GM23338 (cell line): ENCODE measurements around the gene ZNRD2. TPM values are rescaled to one million over a fixed set of nuclear protein-coding genes. Genes with fewer than 3 reads are reported as not detected.

Experiments used
- ATAC-seq: fragments of 200-7000 bp; cut with Tn5 transposase; 3 replicates; pipeline ENCODE4 v1.9.1; 2020
- DNase-seq: peaks from one replicate; pipeline ENCODE4 v3.0.0-alpha.2; 2015; ENCODE audit warnings: low spot score
- H2AFZ ChIP-seq: fragments of 200-600 bp; sonication (generic); 2 replicates; pipeline ENCODE4 v1.8.0; 2016; ENCODE audit warnings: antibody characterized with exemption, mild to moderate bottlenecking, moderate library complexity
- H3F3A ChIP-seq: fragments of 200-600 bp; sonication (generic); replicated peaks from 2 replicates; pipeline ENCODE4 v1.8.0; 2017; ENCODE audit warnings: antibody characterized with exemption, mixed run types, low read depth
- H3K27ac ChIP-seq: fragments of 200-600 bp; sonication (generic); 2 replicates; pipeline ENCODE4 v1.6.1; 2016; ENCODE audit warnings: low read depth
- H3K27me3 ChIP-seq: fragments of 200-600 bp; sonication (generic); 2 replicates; pipeline ENCODE4 v1.8.0; 2016; ENCODE audit warnings: mild to moderate bottlenecking, mixed run types, moderate library complexity; ENCODE audit not compliant: insufficient read depth
- H3K36me3 ChIP-seq: fragments of 200-600 bp; sonication (generic); 2 replicates; pipeline ENCODE4 v1.8.0; 2016; ENCODE audit warnings: mild to moderate bottlenecking; ENCODE audit not compliant: insufficient read depth
- H3K4me1 ChIP-seq: fragments of 200-600 bp; sonication (generic); 2 replicates; pipeline ENCODE4 v1.8.0; 2016; ENCODE audit warnings: mild to moderate bottlenecking, moderate library complexity; ENCODE audit not compliant: insufficient read depth
- H3K4me2 ChIP-seq: fragments of 200-600 bp; sonication (generic); 2 replicates; pipeline ENCODE4 v1.7.1; 2017; ENCODE audit warnings: mixed run types
- H3K4me3 ChIP-seq: fragments of 200-600 bp; sonication (generic); 2 replicates; pipeline ENCODE4 v1.6.1; 2016; ENCODE audit warnings: mixed run types
- H3K79me2 ChIP-seq: fragments of 200-600 bp; sonication (generic); replicated peaks from 2 replicates; pipeline ENCODE4 v1.8.0; 2017; ENCODE audit warnings: mild to moderate bottlenecking; ENCODE audit not compliant: insufficient read depth
- H3K9me2 ChIP-seq: fragments of 200-600 bp; sonication (generic); 2 replicates; pipeline ENCODE4 v1.8.0; 2017; ENCODE audit not compliant: insufficient read depth
- H4K20me1 ChIP-seq: fragments of 200-600 bp; sonication (generic); replicated peaks from 2 replicates; pipeline ENCODE4 v1.8.0; 2017; ENCODE audit warnings: mild to moderate bottlenecking; ENCODE audit not compliant: insufficient read depth
- H3K27ac Mint-ChIP-seq: 2 replicates; pipeline ENCODE4 v1.8.0; 2020; ENCODE audit warnings: inconsistent platforms, mild to moderate bottlenecking, moderate library complexity, mixed read lengths
- H3K27me3 Mint-ChIP-seq: 3 replicates; pipeline ENCODE4 v1.8.0; 2022; ENCODE audit warnings: low read depth, mild to moderate bottlenecking, moderate library complexity, mixed read lengths, inconsistent platforms; ENCODE audit not compliant: insufficient read depth, poor library complexity
- H3K36me3 Mint-ChIP-seq: 3 replicates; pipeline ENCODE4 v1.8.0; 2021; ENCODE audit warnings: low read depth, mild to moderate bottlenecking, inconsistent platforms, moderate library complexity, mixed read lengths
- H3K4me1 Mint-ChIP-seq: 3 replicates; pipeline ENCODE4 v1.8.0; 2020; ENCODE audit warnings: mild to moderate bottlenecking, inconsistent platforms, mixed read lengths
- H3K4me3 Mint-ChIP-seq: 3 replicates; pipeline ENCODE4 v1.8.0; 2021; ENCODE audit warnings: moderate library complexity, mild to moderate bottlenecking, inconsistent platforms, mixed read lengths
- H3K9me3 Mint-ChIP-seq: 3 replicates; pipeline ENCODE4 v1.8.0; 2020; ENCODE audit warnings: moderate library complexity, mild to moderate bottlenecking, inconsistent platforms, mixed read lengths
- CREB1 ChIP-seq: fragments of 250-450 bp; sonication (Bioruptor Pico); IDR thresholded peaks from 2 replicates; pipeline ENCODE4 v1.5.0; 2020; ENCODE audit warnings: low read depth, mild to moderate bottlenecking, moderate library complexity
- CTCF ChIP-seq, 2 experiments: fragments of 200-600 bp in 1 of 2; sonication (generic) in 1 of 2; conservative IDR thresholded peaks; 2 replicates each; pipeline versions ENCODE4 v1.5.1 to v1.6.1; 2016 to 2017; ENCODE audit warnings: antibody characterized with exemption in 2 of 2, low read depth in 2 of 2, mild to moderate bottlenecking in 2 of 2, moderate library complexity in 1 of 2
- EZH2 ChIP-seq: fragments of 200-600 bp; sonication (generic); IDR thresholded peaks from one replicate; pipeline ENCODE4 v1.8.0; 2017; ENCODE audit warnings: antibody characterized with exemption, mild to moderate bottlenecking, low read depth; ENCODE audit not compliant: unreplicated experiment
- JUNB ChIP-seq: IDR thresholded peaks from one replicate; pipeline ENCODE4 v1.6.1; 2016; ENCODE audit warnings: antibody characterized with exemption; ENCODE audit not compliant: unreplicated experiment
- NANOG ChIP-seq: IDR thresholded peaks from 2 replicates; pipeline ENCODE4 v1.6.1; 2016; ENCODE audit warnings: antibody characterized with exemption, borderline replicate concordance
- POLR2AphosphoS5 ChIP-seq: IDR thresholded peaks from 2 replicates; pipeline ENCODE4 v1.6.1; 2016; ENCODE audit warnings: antibody characterized with exemption, low read depth
- STAT1 ChIP-seq: IDR thresholded peaks from one replicate; pipeline ENCODE4 v1.6.1; 2016; ENCODE audit warnings: antibody characterized with exemption; ENCODE audit not compliant: unreplicated experiment
- ZNF114 ChIP-seq: fragments of 250-450 bp; sonication (Bioruptor Pico); IDR thresholded peaks from 2 replicates; pipeline ENCODE4 v1.5.0; 2020; ENCODE audit warnings: mild to moderate bottlenecking, moderate library complexity
- ZNF331 ChIP-seq: fragments of 250-450 bp; sonication (Bioruptor Pico); IDR thresholded peaks from 2 replicates; pipeline ENCODE4 v1.5.0; 2020; ENCODE audit warnings: low read depth, mild to moderate bottlenecking, moderate library complexity
- ZNF462 ChIP-seq: fragments of 250-450 bp; sonication (Bioruptor Pico); IDR thresholded peaks from 2 replicates; pipeline ENCODE4 v1.5.0; 2020; ENCODE audit warnings: mild to moderate bottlenecking, moderate library complexity
- polyA plus RNA-seq: library from polyadenylated mRNA; unstranded; fragments of >200 nt; fragmentation: Nextera tagmentation; extraction: Ambion mirVana; gene quantifications from 2 replicates; pipeline ENCODE4 v1.2.1, GENCODE V29; 2016
- total RNA-seq: library from RNA; depleted of rRNA; stranded (reverse); fragments of >200 nt; shearing (Covaris generic); gene quantifications from 2 replicates; pipeline ENCODE4 v1.2.3, GENCODE V29; 2014
- TF ChIP-seq, protein P1 (sequence below): IDR thresholded peaks from one replicate; pipeline ENCODE4 v1.6.1; 2018; ENCODE audit warnings: antibody characterized with exemption; ENCODE audit not compliant: unreplicated experiment
- TF ChIP-seq, protein P2 (sequence below): IDR thresholded peaks from 2 replicates; pipeline ENCODE4 v1.6.1; 2016; ENCODE audit warnings: antibody characterized with exemption

ZNRD2 gene
- total and polyA plus RNA-seq, 2 experiments from 2014 or later, result 78.6 to 148 TPM

DNA sequence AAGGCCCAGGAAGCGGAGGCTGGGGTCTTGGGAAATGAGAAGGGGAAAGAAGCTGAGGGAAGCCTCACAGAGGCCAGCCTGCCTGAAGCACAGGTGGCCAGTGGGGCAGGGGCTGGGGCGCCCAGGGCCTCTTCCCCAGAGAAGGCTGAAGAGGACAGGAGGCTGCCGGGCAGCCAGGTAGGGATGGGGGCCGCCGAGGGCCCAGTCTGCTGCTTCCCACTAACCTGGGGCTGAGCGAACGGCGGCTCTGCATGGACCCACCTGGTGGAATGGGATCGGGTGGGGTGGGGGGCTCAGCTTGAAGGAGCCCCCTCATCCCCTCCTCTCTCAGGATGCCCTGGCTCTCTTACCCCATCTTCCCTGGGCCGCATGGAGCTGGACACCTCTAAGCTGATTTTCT is 13.3 kb downstream of the ZNRD2 start:
- no peak for TF ChIP-seq CTCF (conservative IDR thresholded peaks at IDR 0.05; ENCODE audit: low read depth in 2 of 2)
- no peak for TF ChIP-seq JUNB
- no peak for TF ChIP-seq ZNF462 (CRISPR knock-in tag)
- no peak for TF ChIP-seq ZNF114 (CRISPR knock-in tag)
- no peak for TF ChIP-seq EZH2
- TF ChIP-seq, protein P1, sequence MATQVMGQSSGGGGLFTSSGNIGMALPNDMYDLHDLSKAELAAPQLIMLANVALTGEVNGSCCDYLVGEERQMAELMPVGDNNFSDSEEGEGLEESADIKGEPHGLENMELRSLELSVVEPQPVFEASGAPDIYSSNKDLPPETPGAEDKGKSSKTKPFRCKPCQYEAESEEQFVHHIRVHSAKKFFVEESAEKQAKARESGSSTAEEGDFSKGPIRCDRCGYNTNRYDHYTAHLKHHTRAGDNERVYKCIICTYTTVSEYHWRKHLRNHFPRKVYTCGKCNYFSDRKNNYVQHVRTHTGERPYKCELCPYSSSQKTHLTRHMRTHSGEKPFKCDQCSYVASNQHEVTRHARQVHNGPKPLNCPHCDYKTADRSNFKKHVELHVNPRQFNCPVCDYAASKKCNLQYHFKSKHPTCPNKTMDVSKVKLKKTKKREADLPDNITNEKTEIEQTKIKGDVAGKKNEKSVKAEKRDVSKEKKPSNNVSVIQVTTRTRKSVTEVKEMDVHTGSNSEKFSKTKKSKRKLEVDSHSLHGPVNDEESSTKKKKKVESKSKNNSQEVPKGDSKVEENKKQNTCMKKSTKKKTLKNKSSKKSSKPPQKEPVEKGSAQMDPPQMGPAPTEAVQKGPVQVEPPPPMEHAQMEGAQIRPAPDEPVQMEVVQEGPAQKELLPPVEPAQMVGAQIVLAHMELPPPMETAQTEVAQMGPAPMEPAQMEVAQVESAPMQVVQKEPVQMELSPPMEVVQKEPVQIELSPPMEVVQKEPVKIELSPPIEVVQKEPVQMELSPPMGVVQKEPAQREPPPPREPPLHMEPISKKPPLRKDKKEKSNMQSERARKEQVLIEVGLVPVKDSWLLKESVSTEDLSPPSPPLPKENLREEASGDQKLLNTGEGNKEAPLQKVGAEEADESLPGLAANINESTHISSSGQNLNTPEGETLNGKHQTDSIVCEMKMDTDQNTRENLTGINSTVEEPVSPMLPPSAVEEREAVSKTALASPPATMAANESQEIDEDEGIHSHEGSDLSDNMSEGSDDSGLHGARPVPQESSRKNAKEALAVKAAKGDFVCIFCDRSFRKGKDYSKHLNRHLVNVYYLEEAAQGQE, result no peak
- TF ChIP-seq CREB1 (CRISPR knock-in tag), result no peak
- TF ChIP-seq POLR2AphosphoS5, result no peak
- TF ChIP-seq STAT1, result no peak
- TF ChIP-seq ZNF331 (CRISPR knock-in tag), result no peak
- no peak for TF ChIP-seq NANOG
- TF ChIP-seq, protein P2, sequence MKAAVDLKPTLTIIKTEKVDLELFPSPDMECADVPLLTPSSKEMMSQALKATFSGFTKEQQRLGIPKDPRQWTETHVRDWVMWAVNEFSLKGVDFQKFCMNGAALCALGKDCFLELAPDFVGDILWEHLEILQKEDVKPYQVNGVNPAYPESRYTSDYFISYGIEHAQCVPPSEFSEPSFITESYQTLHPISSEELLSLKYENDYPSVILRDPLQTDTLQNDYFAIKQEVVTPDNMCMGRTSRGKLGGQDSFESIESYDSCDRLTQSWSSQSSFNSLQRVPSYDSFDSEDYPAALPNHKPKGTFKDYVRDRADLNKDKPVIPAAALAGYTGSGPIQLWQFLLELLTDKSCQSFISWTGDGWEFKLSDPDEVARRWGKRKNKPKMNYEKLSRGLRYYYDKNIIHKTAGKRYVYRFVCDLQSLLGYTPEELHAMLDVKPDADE, result no peak
- Histone ChIP-seq H3K27ac (no peak overlapping the region), H3K4me1 (no peaks in the 10 kb centered on the region), H3K27me3 (peaks cover 58% of the 10 kb centered on the region), H3K4me2 (no peak overlapping the region), H4K20me1 (no peaks in the 10 kb centered on the region), H3K79me2 (no peaks in the 10 kb centered on the region), H2AFZ (no peak overlapping the region), H3K9me2 (no peaks in the 10 kb centered on the region), H3F3A (peaks cover 10% of the 10 kb centered on the region), H3K4me3 (no peak overlapping the region), H3K36me3 (no peaks in the 10 kb centered on the region)
- Mint-ChIP-seq H3K27ac (no peak overlapping the region), H3K4me1 (peaks cover 13% of the 10 kb centered on the region), H3K27me3 (peaks cover 56% of the 10 kb centered on the region), H3K9me3 (no peaks in the 10 kb centered on the region), H3K4me3 (no peak overlapping the region; the same call in 2 of the 3 replicates), H3K36me3 (no peaks in the 10 kb centered on the region)
- ATAC-seq (no peak), DNase-seq (no peak)
